Neuronal stem cell (in vitro differentiated cells): ENCODE measurements around the gene KANK2.

Experiments
- DNase-seq: peaks from one replicate; pipeline ENCODE4 v3.0.0-alpha.2; 2013; ENCODE audit warnings: low spot score
- H2AFZ ChIP-seq: one replicate; pipeline ENCODE4 v1.6.1; 2013; ENCODE audit warnings: mild to moderate bottlenecking, low read length, inconsistent platforms
- H2AK5ac ChIP-seq: 2 replicates; pipeline ENCODE4 v1.6.1; 2013; ENCODE audit warnings: low read depth, mild to moderate bottlenecking, inconsistent platforms, low read length, moderate library complexity, mixed read lengths
- H2BK120ac ChIP-seq: 2 replicates; pipeline ENCODE4 v1.6.1; 2013; ENCODE audit warnings: low read depth, mild to moderate bottlenecking, inconsistent platforms, low read length, moderate library complexity, mixed read lengths
- H2BK12ac ChIP-seq: one replicate; pipeline ENCODE4 v1.6.1; 2013; ENCODE audit warnings: low read length, inconsistent platforms
- H2BK15ac ChIP-seq: 2 replicates; pipeline ENCODE4 v1.6.1; 2013; ENCODE audit warnings: mild to moderate bottlenecking, low read length, inconsistent platforms, mixed read lengths
- H2BK5ac ChIP-seq: one replicate; pipeline ENCODE4 v1.6.1; 2013; ENCODE audit warnings: inconsistent platforms, mild to moderate bottlenecking, low read length, moderate library complexity
- H3K14ac ChIP-seq: one replicate; pipeline ENCODE4 v1.6.1; 2013; ENCODE audit warnings: low read length, inconsistent platforms
- H3K18ac ChIP-seq: 2 replicates; pipeline ENCODE4 v1.6.1; 2013; ENCODE audit warnings: low read length, inconsistent platforms
- H3K23ac ChIP-seq: 2 replicates; pipeline ENCODE4 v1.6.1; 2013; ENCODE audit warnings: low read depth, mild to moderate bottlenecking, mixed read lengths, low read length, inconsistent platforms; ENCODE audit not compliant: poor library complexity
- H3K27ac ChIP-seq: replicated peaks from 3 replicates; pipeline ENCODE4 v1.5.1; 2013; ENCODE audit warnings: low read length, inconsistent platforms
- H3K27me3 ChIP-seq, 3 experiments: 2 replicates each; pipeline ENCODE4 v1.6.1; 2013; ENCODE audit warnings: low read length in 3 of 3, mild to moderate bottlenecking in 2 of 3, inconsistent platforms in 1 of 3, low read depth in 1 of 3, mixed read lengths in 1 of 3, moderate library complexity in 1 of 3; ENCODE audit not compliant: control insufficient read depth in 3 of 3, insufficient read depth in 3 of 3
- H3K36me3 ChIP-seq, 2 donors: replicated peaks in 1 of 2; 2 replicates each; pipeline ENCODE4 v1.6.1; 2013; ENCODE audit warnings: low read length in 2 of 2; ENCODE audit not compliant: control insufficient read depth in 2 of 2, insufficient read depth in 2 of 2
- H3K4ac ChIP-seq: 2 replicates; pipeline ENCODE4 v1.6.1; 2013; ENCODE audit warnings: inconsistent platforms, mild to moderate bottlenecking, low read length, moderate library complexity
- H3K4me1 ChIP-seq, 2 donors: 1 replicate in 1 of 2; 2 replicates in 1 of 2; pipeline ENCODE4 v1.6.1; 2013; ENCODE audit warnings: low read length in 2 of 2, low read depth in 1 of 2; ENCODE audit not compliant: control insufficient read depth in 2 of 2, insufficient read depth in 1 of 2
- H3K4me2 ChIP-seq: one replicate; pipeline ENCODE4 v1.6.1; 2013; ENCODE audit warnings: mild to moderate bottlenecking, low read length, inconsistent platforms; ENCODE audit not compliant: insufficient read depth, poor library complexity, severe bottlenecking
- H3K4me3 ChIP-seq, 2 donors: 2 replicates each; pipeline ENCODE4 v1.5.1; 2013; ENCODE audit warnings: low read length in 2 of 2, mild to moderate bottlenecking in 2 of 2, inconsistent platforms in 1 of 2, moderate library complexity in 1 of 2
- H3K79me1 ChIP-seq: one replicate; pipeline ENCODE4 v1.6.1; 2013; ENCODE audit warnings: low read depth, mild to moderate bottlenecking, inconsistent platforms, low read length, moderate library complexity
- H3K9ac ChIP-seq: one replicate; pipeline ENCODE4 v1.6.1; 2013; ENCODE audit warnings: mild to moderate bottlenecking, low read depth, low read length, inconsistent platforms; ENCODE audit not compliant: poor library complexity
- H3K9me3 ChIP-seq, 2 donors: replicated peaks in 1 of 2; 2 replicates each; pipeline versions ENCODE3 to v1.6.1; 2013; ENCODE audit warnings: low read length in 2 of 2, mild to moderate bottlenecking in 2 of 2, inconsistent platforms in 1 of 2, low read depth in 1 of 2, mixed read lengths in 1 of 2, moderate library complexity in 1 of 2; ENCODE audit not compliant: control insufficient read depth in 2 of 2, insufficient read depth in 1 of 2
- H4K8ac ChIP-seq: one replicate; pipeline ENCODE4 v1.6.1; 2013; ENCODE audit warnings: low read depth, mild to moderate bottlenecking, inconsistent platforms, low read length, moderate library complexity
- H4K91ac ChIP-seq: one replicate; pipeline ENCODE4 v1.6.1; 2013; ENCODE audit warnings: low read length, low read depth, mild to moderate bottlenecking, inconsistent platforms; ENCODE audit not compliant: poor library complexity
- WGBS, 2 donors: extraction: QIAGEN DNeasy Blood & Tissue Kit; methylation state at CpG; one replicate each; pipeline ENCODE4 v1.1.7; 2013; ENCODE audit warnings: missing lambda C conversion rate in 2 of 2, mixed read lengths in 1 of 2; ENCODE audit not compliant: insufficient read length in 2 of 2, insufficient replicate concordance in 1 of 2; ENCODE audit errors: extremely low coverage in 2 of 2; 5-methylcytosine and 5-hydroxymethylcytosine counted together

The KANK2 gene

DNA sequence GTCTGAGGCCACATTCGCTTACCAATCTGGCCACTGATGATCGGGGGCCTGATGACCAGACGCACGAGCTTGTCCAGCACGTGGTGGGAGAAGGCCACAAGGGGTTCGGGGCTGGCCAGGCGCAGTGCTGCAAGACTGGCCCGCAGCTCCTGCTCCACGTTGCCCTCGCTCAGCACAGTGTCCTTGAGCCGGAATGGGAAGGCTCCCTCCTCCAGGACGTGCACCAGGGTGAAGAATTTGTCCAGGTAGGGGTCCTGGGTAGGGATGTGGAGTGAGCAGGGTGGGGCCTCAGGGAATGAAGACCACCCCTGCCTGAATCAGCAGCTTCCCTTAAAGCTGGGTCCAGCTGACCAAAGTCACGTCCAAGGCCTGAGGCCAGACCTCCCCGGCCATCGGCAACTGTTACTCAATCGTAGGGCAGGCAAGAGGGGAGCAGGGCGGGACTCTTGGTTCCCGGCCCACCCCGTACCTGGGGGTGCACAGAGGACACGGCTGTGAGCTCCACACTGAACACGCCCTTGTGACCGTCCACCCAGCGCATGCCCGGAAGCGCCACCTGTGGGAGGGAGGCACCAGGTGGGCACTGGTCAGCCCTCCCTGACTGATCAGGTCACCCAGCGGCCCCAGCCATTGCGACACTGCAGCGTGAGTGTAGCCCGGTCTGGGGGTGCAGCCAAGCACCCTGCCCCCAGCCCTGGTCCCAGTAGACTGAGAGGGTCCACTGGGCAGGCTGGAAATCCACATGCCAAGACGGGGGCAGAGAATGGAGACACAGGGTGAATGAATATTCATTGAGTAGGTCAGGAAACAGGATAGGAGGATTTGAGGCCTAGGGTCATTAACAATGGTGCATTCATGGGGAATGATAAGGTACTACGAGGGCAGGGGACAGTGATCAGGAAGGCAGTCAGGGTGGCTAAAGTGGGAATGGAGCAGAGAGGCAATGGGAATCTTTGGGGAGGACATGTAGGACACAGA lies 39.3 kb upstream of the KANK2 start:
- Histone ChIP-seq H3K9me3 (no peaks in the 10 kb centered on the region), H3K4me3 (no peak overlapping the region), H3K9ac (no peak overlapping the region), H2AFZ (no peak overlapping the region), H2BK5ac (no peak overlapping the region), H3K18ac (no peak overlapping the region), H3K27me3 (no peaks in the 10 kb centered on the region), H3K4me2 (no peak overlapping the region), H3K36me3 (peaks cover 10 to 83% of the 10 kb centered on the region in 2 donors), H3K4ac (no peak overlapping the region), H3K23ac (peak overlapping the region; percentile 11), H2AK5ac (no peak overlapping the region), H2BK120ac (no peak overlapping the region), H3K4me1 (peaks cover 0 to 4% of the 10 kb centered on the region in 2 donors), H3K27ac (no peak overlapping the region), H2BK12ac (no peak overlapping the region), H3K79me1 (no peaks in the 10 kb centered on the region), H2BK15ac (no peak overlapping the region), H3K14ac (peak overlapping the region; percentile 27), H4K91ac (no peak overlapping the region), H4K8ac (no peak overlapping the region)
- DNase-seq, result no peak
- no CpG with 5 or more reads among the region's 31 CpGs for WGBS, 2 donors

DNA sequence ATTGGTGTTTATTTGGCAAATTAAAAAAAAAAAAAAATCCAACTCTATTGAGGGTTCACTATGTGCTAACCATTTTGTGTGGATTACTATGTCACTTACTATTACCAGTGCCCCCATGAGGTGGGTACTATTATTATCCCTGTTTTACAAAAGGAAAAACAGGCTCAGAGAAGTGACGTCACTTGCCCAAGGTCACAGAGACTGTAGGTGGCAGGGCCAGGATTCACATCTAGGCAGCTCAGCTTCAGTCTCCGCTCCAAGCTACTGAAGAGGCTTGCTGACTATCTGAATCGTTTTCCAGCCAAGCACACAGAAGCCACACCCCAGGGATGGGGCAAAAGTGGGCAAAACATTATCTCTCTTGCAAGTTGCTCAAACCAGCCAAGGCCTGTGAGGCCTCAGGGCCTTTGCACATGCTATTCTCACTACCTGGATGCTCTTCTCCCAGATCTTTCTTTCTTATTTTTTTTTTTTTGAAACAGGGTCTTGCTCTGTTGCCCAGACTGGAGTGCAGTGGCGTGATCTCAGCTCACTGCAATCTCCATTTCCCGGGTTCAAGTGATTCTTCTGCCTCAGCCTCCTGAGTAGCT lies 37.2 kb upstream of the KANK2 start:
- no peak overlapping the region for H2BK15ac ChIP-seq
- peaks cover 9 to 81% of the 10 kb centered on the region in 2 donors for H3K36me3 ChIP-seq
- no peak overlapping the region for H3K14ac ChIP-seq
- no peak overlapping the region for H2BK12ac ChIP-seq
- no peak overlapping the region for H3K4ac ChIP-seq
- H3K18ac ChIP-seq, result no peak overlapping the region
- H3K4me1 ChIP-seq, result peaks cover 0 to 1% of the 10 kb centered on the region in 2 donors
- DNase-seq, result no peak
- H3K27ac ChIP-seq, result no peak overlapping the region
- no peak overlapping the region for H3K9ac ChIP-seq
- H3K4me3 ChIP-seq, result no peak overlapping the region
- no peaks in the 10 kb centered on the region for H3K27me3 ChIP-seq
- H4K8ac ChIP-seq, result no peak overlapping the region
- no peak overlapping the region for H2AK5ac ChIP-seq
- no peaks in the 10 kb centered on the region for H3K79me1 ChIP-seq
- no peak overlapping the region for H2BK5ac ChIP-seq
- no peak overlapping the region for H3K4me2 ChIP-seq
- no peak overlapping the region for H2AFZ ChIP-seq
- H4K91ac ChIP-seq, result no peak overlapping the region
- peaks cover 0 to 2% of the 10 kb centered on the region in 2 donors for H3K9me3 ChIP-seq
- H2BK120ac ChIP-seq, result no peak overlapping the region
- no CpG with 5 or more reads among the region's 5 CpGs for WGBS, 2 donors
- H3K23ac ChIP-seq, result no peak overlapping the region

DNA sequence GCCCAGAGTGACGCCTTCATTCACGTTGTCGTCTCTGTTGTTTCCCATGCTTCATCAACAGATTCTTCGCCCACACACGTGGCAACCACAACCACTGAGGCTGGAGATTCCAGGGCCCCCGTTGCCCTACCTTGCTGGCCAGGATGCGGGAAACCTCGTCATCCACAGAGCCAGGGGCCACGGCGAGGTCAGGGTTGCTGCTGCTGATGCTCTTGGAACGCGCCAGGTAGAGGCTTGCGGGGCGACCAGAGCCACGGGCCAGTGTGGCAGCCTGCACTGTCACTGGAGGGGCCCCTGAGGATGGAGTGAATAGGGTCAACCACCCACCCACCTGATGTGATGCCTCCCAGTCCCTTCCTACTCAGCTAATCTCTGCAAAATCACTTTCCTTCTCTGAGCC lies 35.7 kb upstream of the KANK2 start:
- Histone ChIP-seq H3K18ac (no peak overlapping the region), H4K8ac (peak overlapping the region; percentile 54), H3K14ac (no peak overlapping the region), H3K27me3 (no peaks in the 10 kb centered on the region), H3K4me2 (no peak overlapping the region), H3K27ac (no peak overlapping the region), H2AFZ (no peak overlapping the region), H2AK5ac (no peak overlapping the region), H3K9ac (peak overlapping the region; percentile 35), H2BK5ac (no peak overlapping the region), H3K36me3 (peaks cover 8 to 66% of the 10 kb centered on the region in 2 donors), H3K23ac (peak overlapping the region; percentile 40), H3K4me3 (no peak overlapping the region), H2BK15ac (no peak overlapping the region), H3K79me1 (no peaks in the 10 kb centered on the region), H2BK12ac (no peak overlapping the region), H2BK120ac (no peak overlapping the region), H3K4ac (no peak overlapping the region), H3K9me3 (peaks cover 0 to 2% of the 10 kb centered on the region in 2 donors), H4K91ac (peak overlapping the region; percentile 26), H3K4me1 (peaks cover 0 to 6% of the 10 kb centered on the region in 2 donors)
- no peak for DNase-seq
- WGBS, 2 donors, result no CpG with 5 or more reads among the region's 15 CpGs

DNA sequence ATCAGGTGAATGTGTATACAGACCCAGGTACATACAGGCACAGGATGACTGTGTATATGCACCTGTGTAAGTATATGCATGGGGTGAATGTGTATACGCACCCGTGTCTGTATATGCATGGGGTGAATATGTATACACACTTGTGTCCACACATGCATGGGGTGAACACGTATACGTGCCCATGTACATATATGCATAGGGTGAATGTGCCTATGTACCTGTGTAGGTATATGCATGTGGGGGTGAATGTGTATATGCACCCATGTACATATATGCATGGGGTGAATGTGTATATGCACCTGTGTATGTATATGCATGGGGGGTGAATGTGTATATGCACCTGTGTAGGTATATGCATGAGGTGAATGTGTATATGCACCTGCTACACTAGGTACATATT lies 35.2 kb upstream of the KANK2 start:
- H3K79me1 ChIP-seq, result no peaks in the 10 kb centered on the region

More for the DNA sequence above, 35.2 kb upstream of the KANK2 start:
- Histone ChIP-seq H3K23ac (no peak overlapping the region), H4K8ac (no peak overlapping the region), H3K27me3 (no peaks in the 10 kb centered on the region), H3K9ac (no peak overlapping the region), H3K14ac (no peak overlapping the region), H3K4ac (no peak overlapping the region), H3K4me2 (no peak overlapping the region), H3K27ac (no peak overlapping the region), H2BK120ac (no peak overlapping the region), H3K18ac (no peak overlapping the region), H3K4me3 (no peak overlapping the region), H4K91ac (no peak overlapping the region), H2BK5ac (no peak overlapping the region), H2BK12ac (no peak overlapping the region), H3K4me1 (peaks cover 0 to 6% of the 10 kb centered on the region in 2 donors), H2AK5ac (no peak overlapping the region), H3K9me3 (peaks cover 0 to 2% of the 10 kb centered on the region in 2 donors), H3K36me3 (peaks cover 8 to 63% of the 10 kb centered on the region in 2 donors), H2AFZ (no peak overlapping the region), H2BK15ac (no peak overlapping the region)
- no CpG with 5 or more reads among the region's 4 CpGs for WGBS, 2 donors
- DNase-seq, result no peak
